IMR-90 (cell line): ENCODE data around the gene BCL2. TPM values are rescaled to one million over a fixed set of nuclear protein-coding genes. Genes with fewer than 3 reads are reported as not detected.

ENCODE experiments used
- ATAC-seq: fragments of 200-7000 bp; cut with Tn5 transposase; 2 replicates; pipeline ENCODE4 v1.9.1; 2020; ENCODE audit warnings: low read depth, mild to moderate bottlenecking, moderate library complexity
- BruUV-seq: library from RNA; stranded (reverse); fragments of 400-500 nt; replicated peaks from 2 replicates; lab custom pipeline; 2021; lab: Mats Ljungman, UMichigan
- CTCF ChIA-PET: fragments of 300-600 bp; formaldehyde crosslinking; extraction: SDS; loops from one replicate; lab custom pipeline; 2021; ENCODE audit warnings: antibody characterized with exemption; lab: Yijun Ruan, JAX
- POLR2A ChIA-PET: fragments of 300-600 bp; sonication (Branson Sonifier 250); formaldehyde crosslinking; loops from one replicate; lab custom pipeline; 2022; ENCODE audit warnings: antibody characterized with exemption; ENCODE audit not compliant: unreplicated experiment; lab: Charles Lee
- DNase-seq: peaks from one replicate; pipeline ENCODE4 v3.0.0; 2013
- H2AFZ ChIP-seq: replicated peaks from 2 replicates; pipeline ENCODE3; 2013; ENCODE audit warnings: low read length, mild to moderate bottlenecking; ENCODE audit not compliant: poor library complexity
- H2AK5ac ChIP-seq: 2 replicates; pipeline ENCODE4 v1.6.1; 2013; ENCODE audit warnings: low read depth, low read length, inconsistent platforms
- H2AK9ac ChIP-seq: replicated peaks from 2 replicates; pipeline ENCODE3; 2013; ENCODE audit warnings: mild to moderate bottlenecking, low read depth, low read length, moderate library complexity; ENCODE audit not compliant: poor library complexity
- H2BK120ac ChIP-seq: 2 replicates; pipeline ENCODE4 v1.6.1; 2013; ENCODE audit warnings: low read depth, low read length, inconsistent platforms
- H2BK15ac ChIP-seq: 3 replicates; pipeline ENCODE4 v1.6.1; 2013; ENCODE audit warnings: low read depth, low read length, inconsistent platforms
- H2BK20ac ChIP-seq: 2 replicates; pipeline ENCODE4 v1.6.1; 2013; ENCODE audit warnings: low read depth, mild to moderate bottlenecking, inconsistent platforms, low read length, moderate library complexity
- H2BK5ac ChIP-seq: 2 replicates; pipeline ENCODE4 v1.6.1; 2013; ENCODE audit warnings: mild to moderate bottlenecking, low read depth, low read length, inconsistent platforms; ENCODE audit not compliant: poor library complexity, severe bottlenecking
- H3K14ac ChIP-seq: replicated peaks from 2 replicates; pipeline ENCODE4 v1.6.1; 2013; ENCODE audit warnings: low read depth, low read length, inconsistent platforms
- H3K18ac ChIP-seq: 2 replicates; pipeline ENCODE4 v1.6.1; 2013; ENCODE audit warnings: low read depth, low read length, control low read depth
- H3K23ac ChIP-seq: 2 replicates; pipeline ENCODE4 v1.6.1; 2013; ENCODE audit warnings: low read depth, low read length, inconsistent platforms
- H3K27ac ChIP-seq: 2 replicates; pipeline ENCODE4 v1.5.1; 2013; ENCODE audit warnings: mild to moderate bottlenecking, control low read depth, low read length; ENCODE audit not compliant: insufficient read depth
- H3K27me3 ChIP-seq: 2 replicates; pipeline ENCODE4 v1.6.1; 2013; ENCODE audit warnings: low read length; ENCODE audit not compliant: control insufficient read depth, insufficient read depth
- H3K36me3 ChIP-seq: 2 replicates; pipeline ENCODE4 v1.6.1; 2013; ENCODE audit warnings: low read length, mixed read lengths; ENCODE audit not compliant: control insufficient read depth, insufficient read depth
- H3K4ac ChIP-seq: 2 replicates; pipeline ENCODE4 v1.6.1; 2013; ENCODE audit warnings: low read depth, low read length, inconsistent platforms
- H3K4me1 ChIP-seq: 2 replicates; pipeline ENCODE4 v1.6.1; 2013; ENCODE audit warnings: low read length, mixed read lengths; ENCODE audit not compliant: control insufficient read depth, insufficient read depth
- H3K4me2 ChIP-seq: 2 replicates; pipeline ENCODE4 v1.6.1; 2013; ENCODE audit warnings: low read depth, mild to moderate bottlenecking, control low read depth, low read length, moderate library complexity
- H3K4me3 ChIP-seq: 2 replicates; pipeline ENCODE4 v1.5.1; 2013; ENCODE audit warnings: low read depth, mild to moderate bottlenecking, control low read depth, low read length, moderate library complexity; ENCODE audit not compliant: insufficient read depth
- H3K56ac ChIP-seq: 2 replicates; pipeline ENCODE4 v1.6.1; 2013; ENCODE audit warnings: low read length, inconsistent platforms; ENCODE audit not compliant: insufficient read depth; ENCODE audit errors: extremely low read depth
- H3K79me1 ChIP-seq, 2 experiments: 2 replicates each; pipeline ENCODE4 v1.6.1; 2013; ENCODE audit warnings: low read length in 2 of 2, inconsistent platforms in 1 of 2, low read depth in 1 of 2
- H3K9ac ChIP-seq: 2 replicates; pipeline ENCODE4 v1.6.1; 2013; ENCODE audit warnings: low read depth, low read length, control low read depth
- H3K9me1 ChIP-seq: 2 replicates; pipeline ENCODE4 v1.6.1; 2013; ENCODE audit warnings: low read length, inconsistent platforms; ENCODE audit not compliant: insufficient read depth
- H3K9me3 ChIP-seq: 2 replicates; pipeline ENCODE4 v1.6.1; 2013; ENCODE audit warnings: low read length; ENCODE audit not compliant: control insufficient read depth, insufficient read depth
- H4K20me1 ChIP-seq: 2 replicates; pipeline ENCODE4 v1.6.1; 2013; ENCODE audit warnings: low read length, inconsistent platforms; ENCODE audit not compliant: insufficient read depth
- H4K5ac ChIP-seq: 2 replicates; pipeline ENCODE4 v1.6.1; 2013; ENCODE audit warnings: mild to moderate bottlenecking, low read depth, low read length, control low read depth
- H4K8ac ChIP-seq, 2 experiments: 2 replicates each; pipeline ENCODE4 v1.6.1; 2013; ENCODE audit warnings: low read depth in 2 of 2, low read length in 2 of 2, control low read depth in 1 of 2, inconsistent platforms in 1 of 2
- H4K91ac ChIP-seq: 2 replicates; pipeline ENCODE4 v1.6.1; 2013; ENCODE audit warnings: low read depth, low read length, inconsistent platforms; ENCODE audit not compliant: insufficient read depth
- CEBPB ChIP-seq: IDR thresholded peaks from 2 replicates; pipeline ENCODE4 v1.6.1; 2012; ENCODE audit warnings: low read depth, low read length, improper control_type of control experiment
- CHD1 ChIP-seq: IDR thresholded peaks from 2 replicates; pipeline ENCODE4 v1.6.1; 2012; ENCODE audit warnings: low read depth, low read length, improper control_type of control experiment
- CTCF ChIP-seq: conservative IDR thresholded peaks from 2 replicates; pipeline ENCODE4 v1.5.1; 2012; ENCODE audit warnings: mild to moderate bottlenecking, low read depth, low read length, improper control_type of control experiment
- POLR2A ChIP-seq: IDR thresholded peaks from 2 replicates; pipeline ENCODE4 v1.6.1; 2012; ENCODE audit warnings: mild to moderate bottlenecking, low read depth, low read length
- RAD21 ChIP-seq: IDR thresholded peaks from 2 replicates; pipeline ENCODE4 v1.6.1; 2012; ENCODE audit warnings: low read length, improper control_type of control experiment
- RCOR1 ChIP-seq: IDR thresholded peaks from 2 replicates; pipeline ENCODE4 v1.6.1; 2012; ENCODE audit warnings: mild to moderate bottlenecking, low read length, improper control_type of control experiment; ENCODE audit not compliant: insufficient replicate concordance
- RFX5 ChIP-seq: IDR thresholded peaks from 2 replicates; pipeline ENCODE4 v1.8.0; 2012; ENCODE audit warnings: low read depth, mild to moderate bottlenecking, low read length, moderate library complexity
- WGBS, 2 experiments: methylation state at CpG; one replicate each; pipeline versions ENCODE4 v1.1.5 to v1.1.7; 2013; ENCODE audit warnings: missing lambda C conversion rate in 2 of 2; ENCODE audit not compliant: insufficient read length in 1 of 2; ENCODE audit errors: extremely low coverage in 2 of 2; 5-methylcytosine and 5-hydroxymethylcytosine counted together
- dilution Hi-C: fragments of 300-500 bp; cut with HindIII; formaldehyde crosslinking; loops from one replicate; pipeline ENCODE4 v1.14.3; 2018; ENCODE audit warnings: low sequenced_read_pairs; ENCODE audit not compliant: unreplicated experiment
- in situ Hi-C: fragments of 300-500 bp; cut with MboI; formaldehyde crosslinking; loops from 3 replicates; pipeline ENCODE4 v1.14.3; 2019; ENCODE audit warnings: low sequenced_read_pairs, inconsistent platforms, mixed read lengths
- intact Hi-C: fragments of 100-400 bp; cut with micrococcal nuclease; formaldehyde crosslinking; loops from 2 replicates; pipeline ENCODE4 v1.10.0; 2022
- polyA plus RNA-seq, 3 experiments: library from polyadenylated mRNA; depleted of rRNA; stranded (reverse); fragments of >200 nt; gene quantifications; 2 replicates each; pipeline ENCODE4 v1.2.3, GENCODE V29; 2012; ENCODE audit warnings: low replicate concordance in 1 of 3
- total RNA-seq: library from RNA; depleted of rRNA; stranded (reverse); fragments of >200 nt; gene quantifications from 2 replicates; pipeline ENCODE4 v1.2.3, GENCODE V29; 2012
- TF ChIP-seq, protein P1 (sequence below): fragments of 150-350 bp; IDR thresholded peaks from 2 replicates; pipeline ENCODE4 v1.6.1; 2017; ENCODE audit warnings: mild to moderate bottlenecking, antibody characterized with exemption, low read length, low read depth

The BCL2 gene
- total and polyA plus RNA-seq, 2 of the 4 experiments (the other 2 are of a cell fraction): 0.24 to 0.54 TPM

GRCh38 chr18:63329431-63330145 is 10.0 kb upstream of the BCL2 start:
- in situ Hi-C loops: no loop called here
- POLR2A ChIA-PET: no interaction called here
- no peak overlapping the region for H4K5ac ChIP-seq
- peaks cover 0 to 5% of the 10 kb centered on the region in 2 experiments; a peak in 1 of 4 replicates for H3K79me1 ChIP-seq
- H3K4ac ChIP-seq: no peak overlapping the region
- peaks cover 23% of the 10 kb centered on the region for H3K36me3 ChIP-seq
- no peak overlapping the region for H3K9ac ChIP-seq
- H3K9me1 ChIP-seq: no peaks in the 10 kb centered on the region; the same call in 1 of the 2 replicates
- no peak overlapping the region for H2AK5ac ChIP-seq
- DNase-seq: no peak
- no peak overlapping the region for H2BK15ac ChIP-seq
- H2BK120ac ChIP-seq: no peak overlapping the region
- no peaks in the 10 kb centered on the region for H3K4me1 ChIP-seq
- no peak overlapping the region for H2AFZ ChIP-seq
- H3K4me2 ChIP-seq: no peak overlapping the region
- no peak overlapping the region for H4K8ac ChIP-seq
- H2AK9ac ChIP-seq: no peak overlapping the region
- no peak overlapping the region for H3K23ac ChIP-seq
- H2BK20ac ChIP-seq: no peak overlapping the region
- H4K20me1 ChIP-seq: no peaks in the 10 kb centered on the region
- WGBS, 2 experiments: no CpG with 5 or more reads among the region's 7 CpGs
- H3K18ac ChIP-seq: no peak overlapping the region
- intact Hi-C loops: loop anchor here (10.0 kb wide), 2 partner anchors 745 to 805 kb away; partner anchors contain the start of gene ZCCHC2
- H2BK5ac ChIP-seq: no peak overlapping the region
- no peak overlapping the region for H3K56ac ChIP-seq
- no TSS peak for BruUV-seq
- CTCF ChIA-PET: no interaction called here
- dilution Hi-C loops: no loop called here
- no peaks in the 10 kb centered on the region for H3K27me3 ChIP-seq
- H4K91ac ChIP-seq: no peak overlapping the region
- H3K27ac ChIP-seq: no peak overlapping the region
- H3K9me3 ChIP-seq: no peaks in the 10 kb centered on the region
- no peak for ATAC-seq
- no peak overlapping the region for H3K4me3 ChIP-seq
- no peak overlapping the region for H3K14ac ChIP-seq
- no peak for TF ChIP-seq CEBPB
- TF ChIP-seq RFX5: no peak
- TF ChIP-seq CTCF: no peak
- TF ChIP-seq RAD21: no peak
- TF ChIP-seq RCOR1: no peak
- TF ChIP-seq CHD1: no peak
- TF ChIP-seq POLR2A: no peak
- TF ChIP-seq, protein P1, sequence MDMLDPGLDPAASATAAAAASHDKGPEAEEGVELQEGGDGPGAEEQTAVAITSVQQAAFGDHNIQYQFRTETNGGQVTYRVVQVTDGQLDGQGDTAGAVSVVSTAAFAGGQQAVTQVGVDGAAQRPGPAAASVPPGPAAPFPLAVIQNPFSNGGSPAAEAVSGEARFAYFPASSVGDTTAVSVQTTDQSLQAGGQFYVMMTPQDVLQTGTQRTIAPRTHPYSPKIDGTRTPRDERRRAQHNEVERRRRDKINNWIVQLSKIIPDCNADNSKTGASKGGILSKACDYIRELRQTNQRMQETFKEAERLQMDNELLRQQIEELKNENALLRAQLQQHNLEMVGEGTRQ: no peak
